Endodermal cell (in vitro differentiated cells): ENCODE data around the gene VPS52. TPM values are rescaled to one million over a fixed set of nuclear protein-coding genes. Genes with fewer than 3 reads are reported as not detected.

Experiments used
- DNase-seq: peaks from one replicate; pipeline ENCODE4 v3.0.0-alpha.2; 2017
- H3K27ac ChIP-seq: 2 replicates; pipeline ENCODE4 v1.5.1; 2013; ENCODE audit warnings: mild to moderate bottlenecking, low read depth, low read length, moderate library complexity
- H3K27me3 ChIP-seq: 2 replicates; pipeline ENCODE4 v1.6.1; 2013; ENCODE audit warnings: mild to moderate bottlenecking, low read length, moderate library complexity; ENCODE audit not compliant: insufficient read depth, control insufficient read depth, poor library complexity, severe bottlenecking
- H3K36me3 ChIP-seq: 2 replicates; pipeline ENCODE4 v1.7.0; 2013; ENCODE audit warnings: mild to moderate bottlenecking, low read length, moderate library complexity; ENCODE audit not compliant: control insufficient read depth, insufficient read depth
- H3K4me1 ChIP-seq: one replicate; pipeline ENCODE4 v1.7.0; 2013; ENCODE audit warnings: low read length; ENCODE audit not compliant: control insufficient read depth, insufficient read depth
- H3K4me3 ChIP-seq: 2 replicates; pipeline ENCODE4 v1.5.1; 2013; ENCODE audit warnings: mild to moderate bottlenecking, low read length, moderate library complexity
- H3K9ac ChIP-seq: 2 replicates; pipeline ENCODE4 v1.6.1; 2013; ENCODE audit warnings: mild to moderate bottlenecking, low read length, moderate library complexity; ENCODE audit not compliant: poor library complexity, severe bottlenecking; ENCODE audit errors: extremely low read depth
- H3K9me3 ChIP-seq: 2 replicates; pipeline ENCODE4 v1.6.1; 2013; ENCODE audit warnings: mild to moderate bottlenecking, low read length, moderate library complexity; ENCODE audit not compliant: control insufficient read depth
- H3K27ac Mint-ChIP-seq: 2 replicates; pipeline ENCODE4 v1.8.0; 2020; ENCODE audit warnings: mixed read lengths
- H3K27me3 Mint-ChIP-seq: 2 replicates; pipeline ENCODE4 v1.8.0; 2021; ENCODE audit warnings: mild to moderate bottlenecking, mixed read lengths; ENCODE audit not compliant: insufficient read depth
- H3K36me3 Mint-ChIP-seq: 2 replicates; pipeline ENCODE4 v1.8.0; 2020; ENCODE audit warnings: low read depth, mixed read lengths
- H3K4me1 Mint-ChIP-seq: 2 replicates; pipeline ENCODE4 v1.8.0; 2020; ENCODE audit warnings: mixed read lengths
- H3K4me3 Mint-ChIP-seq: 2 replicates; pipeline ENCODE4 v1.8.0; 2020; ENCODE audit warnings: mild to moderate bottlenecking, moderate library complexity, mixed read lengths
- H3K9me3 Mint-ChIP-seq: 2 replicates; pipeline ENCODE4 v1.8.0; 2020; ENCODE audit warnings: mild to moderate bottlenecking, mixed read lengths
- CTCF ChIP-seq: fragments of 200-600 bp; sonication (generic); conservative IDR thresholded peaks from 2 replicates; pipeline ENCODE4 v1.5.0; 2021; ENCODE audit warnings: antibody characterized with exemption, mild to moderate bottlenecking
- WGBS, 2 experiments: methylation state at CpG; one replicate each; pipeline versions ENCODE4 v1.1.5 to v1.1.7; 2013; ENCODE audit warnings: missing lambda C conversion rate in 2 of 2, mixed read lengths in 1 of 2; ENCODE audit not compliant: insufficient coverage in 1 of 2, insufficient read length in 1 of 2; 5-methylcytosine and 5-hydroxymethylcytosine counted together
- total RNA-seq, 2 donors: library from RNA; stranded (reverse); fragmentation: NEBNext Ultra II Directional in 1 of 2; extraction: Animal tissue kit (Norgen Biotek cat#: 25700) in 1 of 2; gene quantifications; 2 replicates in 1 of 2; 3 replicates in 1 of 2; pipeline ENCODE4 v1.2.1, GENCODE V29; 2021

VPS52 gene
- total RNA-seq, 2 donors from 2014 or later, result 51.4 to 63.9 TPM

- no peak for TF ChIP-seq CTCF
- H3K27me3 Mint-ChIP-seq, result no peaks in the 10 kb centered on the region
- peaks cover 18% of the 10 kb centered on the region for H3K4me1 Mint-ChIP-seq
- WGBS, 2 experiments, result 91 to 97% methylated on average over 3 to 6 of the region's 6 CpGs
- H3K9ac ChIP-seq, result no peak overlapping the region
- peaks cover 35% of the 10 kb centered on the region for H3K36me3 Mint-ChIP-seq
- H3K9me3 ChIP-seq, result no peaks in the 10 kb centered on the region
- no peaks in the 10 kb centered on the region for H3K9me3 Mint-ChIP-seq
- peak overlapping the region; percentile 30 for H3K27ac Mint-ChIP-seq
- H3K4me1 ChIP-seq, result no peaks in the 10 kb centered on the region
- H3K27ac ChIP-seq, result no peak overlapping the region
- no peak overlapping the region for H3K4me3 ChIP-seq
- H3K27me3 ChIP-seq, result no peaks in the 10 kb centered on the region
- H3K4me3 Mint-ChIP-seq, result no peak overlapping the region
- peaks cover 57% of the 10 kb centered on the region for H3K36me3 ChIP-seq
- DNase-seq, result no peak
Measured at GRCh38 chr6:33280539-33280938, 8.9 kb upstream of the VPS52 start.

- Histone ChIP-seq H3K9ac (no peak overlapping the region), H3K27me3 (no peaks in the 10 kb centered on the region), H3K27ac (no peak overlapping the region), H3K4me1 (no peaks in the 10 kb centered on the region), H3K9me3 (no peaks in the 10 kb centered on the region), H3K36me3 (peaks cover 59% of the 10 kb centered on the region), H3K4me3 (no peak overlapping the region)
- Mint-ChIP-seq H3K27me3 (no peaks in the 10 kb centered on the region), H3K9me3 (no peaks in the 10 kb centered on the region), H3K27ac (peak overlapping the region; percentile 52), H3K4me3 (no peak overlapping the region), H3K36me3 (peaks cover 40% of the 10 kb centered on the region), H3K4me1 (peaks cover 21% of the 10 kb centered on the region)
- WGBS, 2 experiments, result 82% methylated on average over 5 of the region's 5 CpGs; no CpG with 5 or more reads in 1 of the 2 experiments
- peak; percentile 91 for DNase-seq
- TF ChIP-seq CTCF, result peak; percentile 90
Measured at GRCh38 chr6:33279971-33280511, 8.4 kb upstream of the VPS52 start.

- Mint-ChIP-seq H3K27me3 (no peaks in the 10 kb centered on the region), H3K36me3 (peaks cover 44% of the 10 kb centered on the region), H3K27ac (no peak overlapping the region), H3K4me1 (peaks cover 29% of the 10 kb centered on the region), H3K4me3 (no peak overlapping the region), H3K9me3 (no peaks in the 10 kb centered on the region)
- no peak for TF ChIP-seq CTCF
- Histone ChIP-seq H3K36me3 (peaks cover 59% of the 10 kb centered on the region), H3K9me3 (no peaks in the 10 kb centered on the region), H3K9ac (no peak overlapping the region), H3K4me1 (no peaks in the 10 kb centered on the region), H3K27ac (no peak overlapping the region), H3K27me3 (no peaks in the 10 kb centered on the region), H3K4me3 (no peak overlapping the region)
- 92 to 95% methylated on average over 7 to 13 of the region's 13 CpGs for WGBS, 2 experiments
- no peak for DNase-seq
Measured at GRCh38 chr6:33279257-33279695, 7.6 kb upstream of the VPS52 start.
